C4-2B (cell line): Measurements from ENCODE around the gene HOXA10.

Experiments
- H3K27ac ChIP-seq: fragments of 450-650 bp; 2 replicates; pipeline ENCODE4 v1.5.1; 2017
- ZFX ChIP-seq: fragments of 450-650 bp; IDR thresholded peaks from 2 replicates; pipeline ENCODE4 v1.6.1; 2017
- TF ChIP-seq, protein P1 (sequence below): fragments of 450-650 bp; conservative IDR thresholded peaks from 2 replicates; pipeline ENCODE4 v1.5.1; 2017; ENCODE audit warnings: mild to moderate bottlenecking

HOXA10 gene

DNA sequence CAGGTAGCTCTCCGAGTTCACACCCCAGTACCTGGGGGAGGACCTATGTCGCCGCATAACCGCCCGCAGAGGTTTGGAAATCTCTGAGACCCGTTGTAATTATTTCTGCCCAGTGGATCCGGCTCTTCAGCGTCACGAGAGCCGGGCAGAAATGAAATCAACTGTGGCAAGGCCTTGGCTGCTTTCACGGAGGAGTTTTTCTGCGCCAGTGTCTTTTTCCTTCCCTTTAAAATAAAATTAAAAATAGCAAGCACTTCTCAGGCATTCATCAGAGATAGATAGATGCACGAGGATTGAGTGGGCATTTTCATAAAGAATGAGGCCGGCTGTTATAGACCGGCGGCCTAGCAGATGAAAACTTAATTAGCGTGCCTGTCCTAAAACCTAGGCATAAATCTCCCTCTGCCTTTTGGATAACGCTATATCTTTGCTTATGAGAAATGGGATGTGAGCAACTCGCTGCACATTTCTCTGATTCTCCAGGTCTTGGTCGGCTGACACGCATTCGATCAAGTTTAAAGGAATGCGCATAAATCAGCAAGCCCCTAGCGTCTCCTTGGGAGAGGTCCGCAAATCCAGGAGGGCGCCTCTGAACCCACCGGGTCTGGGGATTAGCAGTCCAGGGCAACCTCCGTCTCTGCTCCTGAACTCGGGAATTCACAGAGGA is 19.3 kb upstream of the HOXA10 start:
- no peak for TF ChIP-seq ZFX
- TF ChIP-seq, protein P1, sequence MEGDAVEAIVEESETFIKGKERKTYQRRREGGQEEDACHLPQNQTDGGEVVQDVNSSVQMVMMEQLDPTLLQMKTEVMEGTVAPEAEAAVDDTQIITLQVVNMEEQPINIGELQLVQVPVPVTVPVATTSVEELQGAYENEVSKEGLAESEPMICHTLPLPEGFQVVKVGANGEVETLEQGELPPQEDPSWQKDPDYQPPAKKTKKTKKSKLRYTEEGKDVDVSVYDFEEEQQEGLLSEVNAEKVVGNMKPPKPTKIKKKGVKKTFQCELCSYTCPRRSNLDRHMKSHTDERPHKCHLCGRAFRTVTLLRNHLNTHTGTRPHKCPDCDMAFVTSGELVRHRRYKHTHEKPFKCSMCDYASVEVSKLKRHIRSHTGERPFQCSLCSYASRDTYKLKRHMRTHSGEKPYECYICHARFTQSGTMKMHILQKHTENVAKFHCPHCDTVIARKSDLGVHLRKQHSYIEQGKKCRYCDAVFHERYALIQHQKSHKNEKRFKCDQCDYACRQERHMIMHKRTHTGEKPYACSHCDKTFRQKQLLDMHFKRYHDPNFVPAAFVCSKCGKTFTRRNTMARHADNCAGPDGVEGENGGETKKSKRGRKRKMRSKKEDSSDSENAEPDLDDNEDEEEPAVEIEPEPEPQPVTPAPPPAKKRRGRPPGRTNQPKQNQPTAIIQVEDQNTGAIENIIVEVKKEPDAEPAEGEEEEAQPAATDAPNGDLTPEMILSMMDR: no peak
- H3K27ac ChIP-seq: no peak overlapping the region

DNA sequence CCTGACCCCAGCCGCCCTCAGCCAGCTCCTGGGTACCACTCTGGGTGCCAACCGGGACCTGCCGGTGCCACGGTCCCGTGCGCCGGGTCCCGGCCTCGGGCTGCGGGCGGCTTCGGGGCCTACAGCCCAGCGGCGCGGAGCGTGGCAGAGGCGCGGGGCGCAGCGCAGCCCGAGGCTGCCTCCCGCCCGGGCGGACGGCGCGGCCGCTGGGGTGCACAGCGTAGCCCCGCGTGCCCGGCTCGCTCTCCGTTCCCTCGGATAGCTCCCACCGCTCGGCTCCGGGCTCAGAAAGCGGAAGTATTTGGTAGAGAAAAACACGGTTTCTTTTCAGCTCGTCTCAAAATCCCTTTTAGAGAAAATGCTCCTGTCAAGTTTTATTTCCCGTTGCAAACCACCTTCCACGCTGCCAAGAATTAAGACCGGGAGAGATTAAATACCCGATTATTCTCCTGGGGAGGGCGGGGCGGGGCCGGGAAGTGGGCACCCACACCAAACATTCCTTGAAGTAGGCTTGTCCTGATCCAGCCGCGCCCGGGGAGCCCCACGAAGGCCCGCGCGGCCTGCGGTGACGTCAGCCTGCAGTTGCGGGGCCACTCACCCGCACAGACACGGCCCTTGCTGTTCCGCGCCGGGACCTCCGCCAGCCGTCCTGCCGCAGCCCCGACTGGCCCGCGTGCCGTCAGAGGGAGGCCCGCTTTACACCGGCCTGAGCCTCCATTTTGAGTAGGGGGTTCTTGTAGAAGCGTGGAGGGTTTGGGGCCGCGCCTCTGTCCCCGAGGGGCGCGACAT is 18.6 kb upstream of the HOXA10 start:
- no peak overlapping the region for H3K27ac ChIP-seq
- TF ChIP-seq, protein P1: no peak
- TF ChIP-seq ZFX: no peak

DNA sequence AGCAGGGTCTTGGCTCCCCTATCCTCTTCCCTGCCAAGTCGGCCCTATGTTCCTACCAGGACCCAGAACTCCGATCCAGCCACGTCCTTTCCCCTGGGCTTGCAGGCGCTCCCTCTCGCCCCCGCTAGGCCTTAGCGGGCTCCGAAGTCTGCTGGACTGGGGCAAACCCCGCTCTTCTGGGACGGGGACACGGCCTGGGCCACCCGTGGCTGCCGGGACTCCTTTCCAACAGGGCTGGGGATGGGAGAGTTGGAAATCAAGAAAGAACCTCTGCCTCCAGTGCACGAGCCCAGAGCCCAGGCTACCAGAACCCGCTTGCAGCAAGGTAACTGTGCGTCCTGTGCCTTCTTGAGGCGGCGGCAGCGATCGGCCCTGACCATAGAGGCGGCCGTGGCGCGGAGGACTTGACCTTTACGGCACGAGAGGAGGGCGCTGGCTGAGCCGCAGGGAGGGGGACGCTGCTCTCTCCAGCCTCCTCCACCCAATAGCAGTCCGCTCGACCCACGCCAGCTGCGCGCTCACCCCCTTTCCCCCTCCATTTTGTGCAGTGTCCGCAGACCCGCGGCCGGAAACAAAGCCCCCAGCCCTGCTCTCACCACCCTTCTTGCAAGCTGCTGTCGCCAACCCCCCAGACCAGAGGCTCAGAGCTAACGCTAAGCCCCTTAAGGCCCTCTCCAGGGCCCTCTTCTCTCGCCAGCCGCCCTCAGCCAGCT is 17.9 kb upstream of the HOXA10 start:
- TF ChIP-seq, protein P1: no peak
- no peak for TF ChIP-seq ZFX
- H3K27ac ChIP-seq: no peak overlapping the region

DNA sequence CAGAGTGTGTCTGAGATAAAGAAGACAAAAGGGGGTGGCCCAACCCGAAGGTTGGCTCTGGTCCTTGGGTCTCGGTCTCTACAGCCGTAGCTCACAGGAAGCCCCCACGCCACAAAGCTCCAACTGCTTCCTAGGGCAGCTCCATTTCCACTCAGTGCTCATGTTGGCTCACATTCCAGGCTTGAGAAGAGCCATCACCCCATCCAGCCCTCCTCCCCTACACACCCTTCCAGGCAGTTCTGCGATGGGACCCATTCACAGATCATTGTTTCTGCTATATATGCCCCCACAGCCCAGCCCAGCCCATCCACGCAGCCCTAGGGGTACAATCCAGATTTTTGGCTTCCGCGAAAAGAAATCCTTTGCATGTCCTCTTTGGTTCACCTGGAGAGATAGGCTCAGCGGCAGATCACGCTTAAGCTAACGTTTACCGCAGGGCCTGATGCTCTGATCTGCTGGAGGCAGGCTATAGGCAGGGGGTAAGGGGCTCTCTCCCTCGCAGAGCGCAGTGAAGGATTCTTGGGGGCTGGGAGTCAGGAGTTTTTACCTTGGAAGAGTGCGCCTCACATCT is 17.1 kb upstream of the HOXA10 start:
- no peak overlapping the region for H3K27ac ChIP-seq
- TF ChIP-seq ZFX: no peak
- TF ChIP-seq, protein P1: no peak

DNA sequence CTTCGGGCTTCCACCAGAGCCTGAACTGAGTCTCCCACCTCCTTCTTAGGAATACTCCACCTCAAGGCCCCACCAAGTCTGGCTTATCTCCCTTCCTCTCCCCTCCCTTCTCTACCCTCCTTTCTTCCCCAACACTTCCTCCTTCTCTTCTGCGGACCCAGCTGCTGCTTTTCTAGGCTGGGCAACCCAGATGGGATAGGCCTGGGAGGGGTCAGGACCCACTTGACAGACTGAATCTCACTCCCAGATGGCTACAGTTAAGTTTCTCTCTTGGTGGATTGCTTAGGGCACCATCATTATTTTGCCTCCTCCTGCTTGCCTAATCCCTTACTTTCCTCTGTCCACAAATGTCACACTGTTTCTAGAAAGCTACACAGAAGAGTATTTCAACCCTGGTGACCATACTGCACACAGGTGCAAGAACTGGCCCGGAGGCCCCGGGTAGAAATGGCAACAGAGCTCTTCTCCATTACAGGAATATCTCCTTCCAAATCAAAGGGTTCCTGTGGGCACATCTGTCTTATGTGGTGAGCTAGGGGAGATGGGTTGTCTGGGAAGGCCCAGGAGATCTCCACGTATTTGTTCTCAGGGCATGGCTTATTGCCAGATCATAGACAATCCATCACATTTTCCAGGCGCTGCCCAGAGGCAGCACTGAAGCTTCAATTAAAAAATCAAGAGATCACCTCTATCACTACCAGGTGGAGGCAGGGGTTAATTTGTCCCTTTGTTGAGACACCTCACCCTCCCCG is 16.1 kb upstream of the HOXA10 start:
- TF ChIP-seq ZFX: no peak
- TF ChIP-seq, protein P1: no peak
- H3K27ac ChIP-seq: no peak overlapping the region

DNA sequence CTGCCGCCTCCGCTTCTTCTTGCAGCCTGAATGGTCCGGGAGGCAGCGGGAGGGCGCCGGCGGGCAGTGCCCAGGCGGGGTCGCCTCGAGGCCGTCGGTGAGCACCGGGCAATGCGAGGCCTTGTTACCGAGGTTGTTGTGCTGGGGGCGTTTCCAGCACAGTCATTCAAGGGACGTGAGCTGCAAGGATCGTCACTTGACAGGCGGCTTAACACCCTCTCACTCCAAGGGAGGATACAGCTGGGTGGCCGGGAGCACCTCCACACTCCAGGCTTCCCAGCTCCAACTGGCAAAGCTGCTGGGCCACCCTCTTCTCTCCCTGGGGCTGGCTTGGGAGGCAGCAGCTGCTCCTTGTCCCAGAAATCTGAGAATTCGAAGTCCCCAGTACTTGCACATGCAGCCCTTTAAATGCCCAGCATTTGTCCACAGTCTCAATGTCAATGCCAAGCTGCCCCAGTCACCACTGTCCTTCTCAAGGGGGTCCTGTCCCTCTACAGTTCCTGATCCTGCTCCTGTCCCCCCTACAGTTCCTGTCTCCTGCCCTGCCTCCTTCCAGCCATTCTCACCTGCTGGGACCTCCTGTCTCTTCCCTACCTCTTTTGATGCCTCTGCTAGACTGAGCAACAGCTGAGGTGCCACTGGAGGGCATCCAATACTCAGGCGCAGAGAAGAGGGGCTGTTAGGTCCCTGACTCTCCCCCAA is 15.3 kb upstream of the HOXA10 start:
- TF ChIP-seq ZFX: no peak
- TF ChIP-seq, protein P1: no peak
- H3K27ac ChIP-seq: no peak overlapping the region
